HT1080 (cell line): ENCODE results near the gene IFITM5. TPM values are rescaled to one million over a fixed set of nuclear protein-coding genes. Genes with fewer than 3 reads are reported as not detected.
"Not testable (repeated sequence)": the region's sequence is repeated elsewhere in the genome, so short reads cannot be mapped to it uniquely, and the experiment has no call there.

ENCODE experiments used
- DNase-seq: peaks from one replicate; pipeline ENCODE4 v3.0.0-alpha.2; 2015; ENCODE audit warnings: low read depth
- total RNA-seq: library from RNA; depleted of rRNA; stranded (reverse); fragments of >200 nt; shearing (Covaris generic); gene quantifications from 2 replicates; pipeline ENCODE4 v1.2.3, GENCODE V29; 2014

The IFITM5 gene
- total RNA-seq, 1 experiment from 2014 or later = not detected

DNA sequence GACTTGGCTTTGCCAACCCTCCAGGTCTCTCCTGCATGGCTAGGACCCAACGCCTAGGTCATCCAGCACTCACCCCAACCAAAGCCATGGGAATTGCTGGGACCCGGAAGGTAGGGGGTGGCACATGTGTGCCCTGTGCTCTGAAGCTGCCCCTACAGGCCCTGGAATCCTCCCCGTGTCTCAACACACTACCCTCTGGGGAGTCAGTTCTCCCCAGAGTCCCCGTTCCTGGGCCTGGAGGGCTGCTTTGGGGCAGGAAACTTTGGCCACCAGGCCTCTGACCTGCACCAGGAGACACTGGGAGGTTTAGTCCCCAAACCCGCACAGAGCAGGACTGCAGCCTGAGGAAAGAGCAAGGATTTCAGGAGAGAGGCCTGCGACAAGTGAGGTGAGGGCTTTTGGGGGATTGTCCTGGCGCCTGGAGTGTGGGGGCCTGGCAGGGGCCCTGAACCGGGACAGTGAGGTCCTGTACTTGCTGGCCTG is 14.0 kb upstream of the IFITM5 start:
- DNase-seq = no peak

GRCh38 chr11:312092-312816 is 12.9 kb upstream of the IFITM5 start:
- no peak for DNase-seq

DNA sequence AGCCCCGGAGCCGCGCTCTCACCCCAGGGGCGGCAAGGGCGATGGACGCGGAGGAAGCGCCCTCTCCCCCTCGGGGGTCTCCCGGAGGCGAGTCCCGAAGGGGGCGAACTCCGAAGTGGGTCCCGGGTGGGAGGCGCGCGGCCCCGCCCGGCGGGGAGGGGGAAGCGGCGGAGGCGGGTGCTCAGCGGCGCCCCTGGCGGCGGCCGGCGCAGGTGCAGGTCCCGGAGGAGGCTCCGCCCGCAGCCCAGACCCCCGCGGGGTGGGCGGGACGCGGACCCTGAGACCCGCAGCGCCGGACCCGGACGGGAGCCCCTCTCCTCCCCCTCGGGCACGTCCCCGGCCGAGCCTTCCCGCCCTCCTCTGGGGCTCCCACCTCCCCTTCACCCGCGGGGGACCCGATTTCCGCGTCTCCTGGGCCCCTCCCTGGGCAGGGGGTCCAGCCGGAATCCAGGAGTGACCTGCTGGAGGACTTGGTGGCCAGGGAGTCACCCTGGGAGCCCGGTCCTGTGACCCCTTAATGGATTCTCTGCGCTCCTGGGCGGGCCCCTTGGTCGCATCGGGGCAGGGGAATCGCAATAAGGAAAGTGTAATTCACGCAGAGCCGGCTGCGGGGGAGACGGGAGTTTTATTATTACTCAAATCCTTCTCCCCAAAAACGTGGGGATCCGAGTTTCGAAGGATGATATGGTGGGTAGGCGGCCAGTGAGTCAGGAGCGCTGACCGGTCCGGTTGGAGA is 11.9 kb upstream of the IFITM5 start:
- not testable (repeated sequence) for DNase-seq

DNA sequence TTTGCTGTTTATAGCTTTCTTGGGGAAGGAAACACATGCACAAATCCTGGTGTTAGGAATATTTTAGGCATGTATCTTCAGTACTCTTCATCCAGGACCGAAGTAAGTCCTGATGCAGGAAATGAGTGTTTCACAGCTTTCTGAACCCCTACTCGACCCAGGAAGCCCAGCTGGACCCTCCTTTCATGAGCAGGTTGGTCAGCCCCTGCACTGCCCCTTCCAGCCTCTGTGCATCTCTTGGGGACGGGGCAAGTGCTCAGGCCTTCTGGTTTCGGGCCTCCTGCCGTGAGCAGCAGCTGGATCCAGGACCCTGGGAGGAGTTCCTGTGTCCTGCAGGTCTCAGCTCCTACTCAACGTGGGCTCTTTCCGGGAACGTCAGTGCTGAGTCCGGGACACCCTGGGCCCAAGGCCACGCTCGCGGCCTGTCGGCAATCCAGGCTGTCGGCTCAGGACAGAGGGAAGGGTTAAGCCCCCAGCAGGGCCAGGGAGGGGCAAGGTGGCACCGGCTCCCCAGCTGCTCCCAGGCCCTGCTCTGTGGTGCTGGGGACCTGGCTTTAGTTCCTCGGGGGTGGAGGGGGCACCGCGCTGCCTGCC is 10.8 kb upstream of the IFITM5 start:
- not testable (repeated sequence) for DNase-seq

GRCh38 chr11:308740-309665 is 9.7 kb upstream of the IFITM5 start:
- not testable (repeated sequence) for DNase-seq

GRCh38 chr11:307766-308708 is 8.7 kb upstream of the IFITM5 start, which contains the start of gene IFITM2:
TSS of gene IFITM2 (plus strand) at chr11:307816. CDS start at chr11:308193, 377 bp downstream.
- DNase-seq = peak; percentile 80

- no peak for DNase-seq
Measured at GRCh38 chr11:306645-307371, 7.5 kb upstream of the IFITM5 start.

GRCh38 chr11:305844-306211 is 6.5 kb upstream of the IFITM5 start:
- DNase-seq = no peak

- peak; percentile 60 for DNase-seq
Measured at GRCh38 chr11:304915-305843, 5.9 kb upstream of the IFITM5 start.

DNA sequence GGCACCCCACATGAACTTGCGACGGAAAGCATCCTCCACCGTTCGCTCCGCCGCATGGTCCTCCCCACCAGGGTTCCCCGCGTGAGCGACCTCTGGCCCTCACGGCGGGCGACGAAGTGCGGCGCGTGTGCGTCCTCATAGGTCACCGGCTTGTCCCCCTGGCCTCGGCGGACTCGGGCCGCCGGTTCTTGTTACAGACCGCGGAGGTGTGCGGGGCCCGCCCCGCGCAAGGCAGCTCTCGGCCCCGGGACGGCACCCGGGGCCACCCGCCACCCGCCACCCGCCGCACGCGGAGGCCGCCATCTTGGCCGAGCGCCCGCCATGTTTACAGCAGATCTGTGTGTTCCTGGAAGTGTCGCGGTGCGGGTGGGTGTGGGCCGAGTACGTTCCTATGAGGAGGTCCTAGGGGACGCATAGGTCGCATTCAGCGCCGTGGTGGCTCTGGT is 4.8 kb upstream of the IFITM5 start:
- DNase-seq = no peak

DNA sequence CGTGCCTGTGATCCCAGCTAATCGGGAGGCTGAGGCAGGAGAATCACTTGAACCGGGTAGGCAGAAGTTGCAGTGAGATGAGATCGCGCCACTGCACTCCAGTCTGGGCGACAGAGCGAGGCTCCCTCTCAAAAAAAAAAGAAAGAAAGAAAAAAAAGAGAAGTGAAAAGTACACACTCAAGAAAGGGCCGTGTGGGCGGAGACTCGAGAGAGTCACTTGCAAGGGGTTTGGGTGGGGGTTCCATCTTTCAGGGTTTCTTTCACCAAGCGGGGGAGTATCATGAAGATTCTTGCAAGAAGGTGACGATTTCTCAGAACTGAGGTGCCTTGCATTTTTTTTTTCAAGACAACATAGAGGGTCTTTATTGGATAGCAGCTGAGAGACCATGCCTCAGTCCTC is 4.0 kb upstream of the IFITM5 start:
- no peak for DNase-seq

- no peak for DNase-seq
Measured at GRCh38 chr11:299951-300735, 817 bp upstream of the IFITM5 start.

- no peak for DNase-seq
Measured at GRCh38 chr11:298406-299065, 790 bp downstream of the IFITM5 start.

DNA sequence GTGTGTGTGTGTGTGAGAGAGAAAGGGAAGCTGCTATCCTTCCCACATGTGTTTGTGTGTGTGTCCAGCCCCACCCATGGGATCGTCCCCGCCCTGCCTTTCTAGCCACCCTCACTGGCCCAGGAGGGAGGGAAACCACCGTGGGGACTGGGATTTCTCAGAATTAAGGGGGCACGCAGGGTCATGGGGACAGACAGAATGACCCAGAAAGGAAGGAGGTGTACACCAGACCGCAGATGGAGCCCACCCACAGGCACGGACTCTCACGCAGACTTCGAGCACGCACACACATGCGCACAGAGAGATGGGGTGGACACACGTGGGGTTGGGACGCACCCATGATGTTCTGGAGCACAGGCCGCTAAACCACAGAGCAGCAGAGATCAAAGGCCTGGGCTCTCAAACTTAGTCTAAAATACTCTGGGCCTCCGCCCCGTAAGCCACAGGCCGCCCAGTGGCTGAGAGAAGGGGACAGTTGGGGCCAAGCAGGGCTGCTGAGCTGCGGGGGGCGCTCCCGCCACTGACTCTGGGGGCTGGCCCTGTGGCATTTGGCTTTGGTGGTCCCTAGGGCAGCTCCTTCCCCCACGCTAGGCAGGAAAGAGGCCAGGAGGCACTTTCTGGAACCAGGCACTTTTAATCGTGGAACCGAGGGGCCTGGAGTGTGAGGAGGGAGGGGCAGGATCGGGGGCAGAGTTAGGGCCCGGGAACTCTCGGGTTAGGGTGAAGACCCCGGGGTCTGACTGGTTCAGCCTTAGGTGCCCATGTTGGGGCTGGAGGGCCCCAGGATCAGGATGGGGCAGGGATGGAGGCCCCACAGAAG is 1.5 kb downstream of the IFITM5 start:
- DNase-seq = no peak

GRCh38 chr11:297051-297585 is 2.2 kb downstream of the IFITM5 start:
- DNase-seq = no peak
